Testis (tissue), 3 donors: ENCODE data around the gene OTUB1. TPM values are rescaled to one million over a fixed set of nuclear protein-coding genes. Genes with fewer than 3 reads are reported as not detected.

Source experiments
- DNase-seq: peaks from one replicate; pipeline ENCODE4 v3.0.0-alpha.2; 2019
- H3K27ac ChIP-seq, 2 donors: fragments of 200-600 bp; sonication (generic); one replicate each; pipeline ENCODE4 v1.5.1; 2019
- H3K27me3 ChIP-seq: fragments of 200-600 bp; sonication (generic); one replicate; pipeline ENCODE4 v1.5.1; 2019
- H3K36me3 ChIP-seq: fragments of 200-600 bp; sonication (generic); one replicate; pipeline ENCODE4 v1.5.1; 2017; ENCODE audit warnings: low read depth; ENCODE audit errors: missing control alignments
- H3K4me1 ChIP-seq: fragments of 200-600 bp; sonication (generic); one replicate; pipeline ENCODE4 v1.5.1; 2019
- H3K4me3 ChIP-seq, 2 donors: fragments of 200-600 bp; sonication (generic); one replicate each; pipeline ENCODE4 v1.5.1; 2017 to 2019
- H3K9me3 ChIP-seq: fragments of 200-600 bp; sonication (generic); one replicate; pipeline ENCODE4 v1.5.1; 2017
- CTCF ChIP-seq, 3 experiments: fragments of 450-650 bp in 2 of 3; fragments of 200-600 bp in 1 of 3; sonication (generic) in 1 of 3; IDR thresholded peaks; one replicate each; pipeline ENCODE4 v1.5.1; 2016 to 2019; ENCODE audit warnings: antibody characterized with exemption in 3 of 3, mild to moderate bottlenecking in 2 of 3, moderate library complexity in 1 of 3
- POLR2A ChIP-seq: fragments of 450-650 bp; IDR thresholded peaks from one replicate; pipeline ENCODE4 v1.6.1; 2017; ENCODE audit warnings: antibody characterized with exemption, mild to moderate bottlenecking, moderate library complexity
- WGBS, 2 donors: methylation state at CpG; one replicate each; pipeline ENCODE4 v1.1.5; 2018; 5-methylcytosine and 5-hydroxymethylcytosine counted together
- intact Hi-C: fragments of 100-400 bp; cut with DNase I; formaldehyde crosslinking; loops from one replicate; pipeline ENCODE4 v1.15.1; 2023; ENCODE audit warnings: low total_unique reads
- polyA plus RNA-seq: library from polyadenylated mRNA; stranded (reverse); fragments of 350-450 nt; fragmentation: Illumina TruSeq; extraction: RNeasy Lipid Tissue Mini Kit (QIAGEN cat#74804); gene quantifications from one replicate; pipeline ENCODE4 v1.2.3, GENCODE V29; 2014; ENCODE audit warnings: low read depth, low replicate concordance; ENCODE audit not compliant: insufficient read depth
- total RNA-seq, 2 donors: library from RNA; depleted of rRNA; stranded (reverse); fragments of >200 nt; gene quantifications; one replicate each; pipeline ENCODE4 v1.2.3, GENCODE V29; 2016

Gene OTUB1
- total and polyA plus RNA-seq, 3 donors from 2014 or later = 115 to 145 (median 121) TPM

DNA sequence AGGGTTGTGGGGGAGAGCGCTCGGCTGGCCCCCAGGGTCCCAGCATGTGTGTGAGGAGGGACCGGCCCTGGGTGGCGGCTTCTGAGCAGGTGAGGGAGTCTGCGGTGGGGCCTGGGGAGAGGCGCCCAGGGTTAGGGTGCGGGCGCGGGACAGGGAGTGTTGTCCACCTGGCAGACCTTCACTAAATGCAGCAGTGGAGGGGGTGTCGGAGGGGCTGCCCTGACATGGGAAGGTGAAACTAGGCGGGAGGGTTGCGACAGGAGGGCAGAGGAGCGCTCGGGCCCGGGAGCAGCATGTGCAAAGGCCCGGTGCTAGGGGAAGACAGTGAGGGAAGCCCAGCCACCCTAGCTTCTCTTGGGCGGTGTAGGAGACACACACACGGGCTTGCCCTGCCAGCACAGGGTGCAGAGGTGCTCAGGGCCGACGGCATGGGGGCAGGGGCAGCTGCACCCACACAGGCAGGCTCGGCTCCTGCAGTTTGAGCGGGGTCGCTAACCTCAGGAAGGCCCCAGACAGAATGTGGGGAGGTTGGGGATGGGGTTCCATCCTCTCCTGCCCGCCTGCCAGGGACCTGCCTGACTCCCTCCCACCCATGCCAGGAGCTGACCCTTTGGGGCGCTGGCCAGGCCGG, 22.2 kb downstream of the OTUB1 start:
- no peak for DNase-seq

DNA sequence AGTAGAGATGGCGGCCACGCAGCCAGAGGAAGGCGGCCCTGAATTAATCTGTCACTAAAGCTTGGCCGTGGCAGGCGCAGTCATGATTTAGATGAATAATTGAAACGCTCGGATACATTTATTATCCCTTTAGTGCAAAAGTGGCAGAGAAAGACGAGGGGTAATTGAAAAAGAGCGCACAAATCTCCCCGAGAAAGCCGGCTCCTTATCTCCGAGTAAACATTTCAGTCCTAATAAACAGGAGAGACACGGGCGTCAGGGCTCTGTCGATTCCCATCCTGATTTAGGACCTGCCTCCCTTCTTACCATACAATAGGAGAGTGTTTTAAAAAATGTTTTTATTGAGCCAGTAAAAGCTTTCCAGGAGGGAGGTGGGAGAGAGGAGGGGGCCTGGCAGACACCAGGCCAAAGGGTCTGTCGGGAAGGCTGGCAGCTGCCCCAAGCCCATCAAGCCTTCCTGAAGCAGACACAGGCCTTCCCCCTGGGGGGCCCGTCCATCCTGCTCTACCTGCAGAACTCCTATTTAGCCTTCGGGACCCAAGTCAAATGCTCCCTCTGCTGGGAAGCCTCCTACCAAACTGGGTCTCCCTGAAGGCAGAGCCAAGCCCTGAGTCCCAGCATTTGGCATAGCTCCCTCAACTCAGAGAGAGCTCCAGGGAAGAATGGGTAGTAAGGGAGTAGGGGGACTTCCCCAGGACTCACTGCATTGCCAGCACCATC, 22.8 kb downstream of the OTUB1 start:
- intact Hi-C loops = no loop called here
- Histone ChIP-seq H3K9me3 (no peaks in the 10 kb centered on the region), H3K27me3 (no peaks in the 10 kb centered on the region), H3K36me3 (no peaks in the 10 kb centered on the region), H3K4me1 (peaks cover 15% of the 10 kb centered on the region), H3K4me3 (no peak overlapping the region), H3K27ac (peak overlapping the region in 1 of 2 donors; percentile 49)
- no peak for TF ChIP-seq POLR2A
- no peak for TF ChIP-seq CTCF (IDR thresholded peaks at IDR 0.05)
- 82 to 84% methylated on average over 18 of the region's 18 CpGs for WGBS, 2 donors
- no peak for DNase-seq

More for the DNA sequence above, 22.2 kb downstream of the OTUB1 start:
- H3K27ac ChIP-seq = peak overlapping the region; percentile 49 to 71
- intact Hi-C loops = no loop called here
- H3K4me3 ChIP-seq = no peak overlapping the region
- 77 to 78% methylated on average over 24 to 26 of the region's 26 CpGs for whole genome bisulfite sequencing, 2 donors
- peaks cover 15% of the 10 kb centered on the region for H3K4me1 ChIP-seq
- no peaks in the 10 kb centered on the region for H3K9me3 ChIP-seq
- H3K27me3 ChIP-seq = no peaks in the 10 kb centered on the region
- TF ChIP-seq CTCF (IDR thresholded peaks at IDR 0.05) (no peak), POLR2A (no peak)
- H3K36me3 ChIP-seq = no peaks in the 10 kb centered on the region

DNA sequence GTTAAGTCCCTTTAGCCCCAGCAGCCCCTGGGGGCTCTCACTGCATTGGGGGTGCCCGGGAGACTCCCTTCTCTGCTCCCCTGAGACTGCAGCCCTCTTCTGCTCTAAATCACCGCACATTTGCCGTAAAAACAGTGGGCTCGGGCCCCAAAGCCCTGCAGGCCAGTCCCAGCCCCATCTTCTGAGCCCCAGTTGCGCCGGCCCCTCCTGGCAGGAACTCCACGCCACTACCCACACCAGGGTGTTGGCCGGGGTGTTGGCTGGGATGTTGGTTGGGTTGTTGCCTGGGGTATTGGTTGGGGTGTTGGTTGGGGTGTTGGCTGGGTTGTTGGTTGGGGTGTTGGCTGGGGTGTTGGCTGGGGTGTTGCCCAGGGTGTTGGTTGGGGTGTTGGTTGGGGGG, 23.5 kb downstream of the OTUB1 start:
- intact Hi-C loops = no loop called here
- TF ChIP-seq POLR2A (no peak), CTCF (IDR thresholded peaks at IDR 0.05) (no peak)

GRCh38 chr11:64010783-64011182, 24.5 kb downstream of the OTUB1 start:
- TF ChIP-seq CTCF (IDR thresholded peaks at IDR 0.05) (no peak), POLR2A (no peak)
- intact Hi-C loops = no loop called here
- no peak overlapping the region for H3K4me3 ChIP-seq
- no peaks in the 10 kb centered on the region for H3K27me3 ChIP-seq
- H3K4me1 ChIP-seq = peaks cover 15% of the 10 kb centered on the region
- H3K27ac ChIP-seq = no peak overlapping the region
- H3K9me3 ChIP-seq = no peaks in the 10 kb centered on the region
- WGBS, 2 donors = 89 to 97% methylated on average over 2 of the region's 2 CpGs
- no peaks in the 10 kb centered on the region for H3K36me3 ChIP-seq
- DNase-seq = no peak

More for the DNA sequence above, 23.5 kb downstream of the OTUB1 start:
- WGBS, 2 donors = 94 to 97% methylated on average over 8 of the region's 8 CpGs
- H3K4me3 ChIP-seq = no peak overlapping the region
- no peaks in the 10 kb centered on the region for H3K27me3 ChIP-seq
- H3K4me1 ChIP-seq = peaks cover 15% of the 10 kb centered on the region
- H3K27ac ChIP-seq = no peak overlapping the region
- H3K36me3 ChIP-seq = no peaks in the 10 kb centered on the region
- no peak for DNase-seq
- no peaks in the 10 kb centered on the region for H3K9me3 ChIP-seq
